H9 (cell line): ENCODE data around the gene BICD1. TPM values are rescaled to one million over a fixed set of nuclear protein-coding genes. Genes with fewer than 3 reads are reported as not detected.

Experiments used
- DNase-seq: peaks from one replicate; pipeline ENCODE4 v3.0.0-alpha.2; 2017
- H2AFZ ChIP-seq: one replicate; pipeline ENCODE4 v1.6.1; 2013; ENCODE audit warnings: mild to moderate bottlenecking, low read length, control low read depth, moderate library complexity
- H2AK5ac ChIP-seq: 2 replicates; pipeline ENCODE4 v1.6.1; 2013; ENCODE audit warnings: low read length, control low read depth, mixed read lengths; ENCODE audit not compliant: insufficient read length
- H2BK120ac ChIP-seq: one replicate; pipeline ENCODE4 v1.6.1; 2013; ENCODE audit warnings: low read depth, mild to moderate bottlenecking, low read length, control low read depth, inconsistent platforms; ENCODE audit not compliant: poor library complexity, severe bottlenecking
- H2BK12ac ChIP-seq: 2 replicates; pipeline ENCODE4 v1.6.1; 2013; ENCODE audit warnings: low read length, control low read depth, mixed read lengths, low read depth; ENCODE audit not compliant: insufficient read length
- H2BK15ac ChIP-seq: 2 replicates; pipeline ENCODE4 v1.6.1; 2013; ENCODE audit warnings: low read depth, low read length, control low read depth
- H2BK20ac ChIP-seq: one replicate; pipeline ENCODE4 v1.6.1; 2013; ENCODE audit warnings: low read depth, mild to moderate bottlenecking, low read length, control low read depth, inconsistent platforms; ENCODE audit not compliant: poor library complexity, severe bottlenecking
- H2BK5ac ChIP-seq: 2 replicates; pipeline ENCODE4 v1.6.1; 2013; ENCODE audit warnings: low read length, control low read depth, mixed read lengths; ENCODE audit not compliant: insufficient read length
- H3K14ac ChIP-seq: 2 replicates; pipeline ENCODE4 v1.6.1; 2013; ENCODE audit warnings: low read length, control low read depth; ENCODE audit not compliant: insufficient read depth
- H3K18ac ChIP-seq: 2 replicates; pipeline ENCODE4 v1.6.1; 2013; ENCODE audit warnings: low read depth, mild to moderate bottlenecking, mixed read lengths, low read length, control low read depth; ENCODE audit not compliant: insufficient read length
- H3K23ac ChIP-seq: 2 replicates; pipeline ENCODE4 v1.6.1; 2013; ENCODE audit warnings: low read length, control low read depth, mixed read lengths, low read depth; ENCODE audit not compliant: insufficient read length
- H3K23me2 ChIP-seq: 2 replicates; pipeline ENCODE4 v1.6.1; 2013; ENCODE audit warnings: low read depth, mild to moderate bottlenecking, mixed read lengths, low read length, control low read depth; ENCODE audit not compliant: insufficient read length, poor library complexity, severe bottlenecking
- H3K27ac ChIP-seq: 2 replicates; pipeline ENCODE4 v1.5.1; 2013; ENCODE audit warnings: low read length, control low read depth, mixed read lengths, low read depth; ENCODE audit not compliant: insufficient read length
- H3K27me3 ChIP-seq: 2 replicates; pipeline ENCODE4 v1.6.1; 2013; ENCODE audit warnings: low read length, control low read depth, inconsistent platforms; ENCODE audit not compliant: insufficient read depth
- H3K4ac ChIP-seq: 2 replicates; pipeline ENCODE4 v1.6.1; 2013; ENCODE audit warnings: low read depth, mild to moderate bottlenecking, control low read depth, inconsistent platforms, low read length, moderate library complexity
- H3K4me1 ChIP-seq: 2 replicates; pipeline ENCODE4 v1.6.1; 2013; ENCODE audit warnings: low read length, control low read depth, inconsistent platforms; ENCODE audit not compliant: insufficient read depth
- H3K4me2 ChIP-seq: 2 replicates; pipeline ENCODE4 v1.6.1; 2013; ENCODE audit warnings: low read length, control low read depth, mixed read lengths; ENCODE audit not compliant: insufficient read length, insufficient read depth
- H3K56ac ChIP-seq: 2 replicates; pipeline ENCODE4 v1.6.1; 2013; ENCODE audit warnings: low read depth, mild to moderate bottlenecking, mixed read lengths, low read length, control low read depth; ENCODE audit not compliant: insufficient read length
- H3K79me1 ChIP-seq: 2 replicates; pipeline ENCODE4 v1.6.1; 2013; ENCODE audit warnings: low read depth, mild to moderate bottlenecking, moderate library complexity, low read length, control low read depth, inconsistent platforms; ENCODE audit not compliant: insufficient read depth, poor library complexity, severe bottlenecking
- H3K79me2 ChIP-seq: 2 replicates; pipeline ENCODE4 v1.6.1; 2013; ENCODE audit warnings: low read length, control low read depth, inconsistent platforms; ENCODE audit not compliant: insufficient read depth
- H3K9ac ChIP-seq: 2 replicates; pipeline ENCODE4 v1.6.1; 2013; ENCODE audit warnings: low read length, control low read depth, mixed read lengths; ENCODE audit not compliant: insufficient read length; ENCODE audit errors: extremely low read depth
- H3K9me3 ChIP-seq: one replicate; pipeline ENCODE4 v1.6.1; 2013; ENCODE audit warnings: low read depth, low read length, inconsistent platforms; ENCODE audit not compliant: control insufficient read depth
- H3T11ph ChIP-seq: one replicate; pipeline ENCODE4 v1.6.1; 2013; ENCODE audit warnings: mild to moderate bottlenecking, low read length, control low read depth, inconsistent platforms
- H4K20me1 ChIP-seq: one replicate; pipeline ENCODE4 v1.6.1; 2013; ENCODE audit not compliant: control insufficient read depth, insufficient read length, insufficient read depth
- H4K5ac ChIP-seq: 2 replicates; pipeline ENCODE4 v1.6.1; 2013; ENCODE audit warnings: low read depth, mild to moderate bottlenecking, mixed read lengths, low read length, control low read depth; ENCODE audit not compliant: insufficient read length
- H4K8ac ChIP-seq: replicated peaks from 2 replicates; pipeline ENCODE4 v1.6.1; 2013; ENCODE audit warnings: low read length, control low read depth, mixed read lengths, low read depth; ENCODE audit not compliant: insufficient read length
- H4K91ac ChIP-seq: 2 replicates; pipeline ENCODE4 v1.6.1; 2013; ENCODE audit warnings: low read depth, mild to moderate bottlenecking, moderate library complexity, mixed read lengths, low read length, control low read depth; ENCODE audit not compliant: insufficient read length
- H3K27ac Mint-ChIP-seq, 3 experiments: 2 replicates in 2 of 3; 3 replicates in 1 of 3; pipeline ENCODE4 v1.8.0; 2020 to 2021; ENCODE audit warnings: mixed read lengths in 3 of 3, mild to moderate bottlenecking in 1 of 3, moderate library complexity in 1 of 3
- H3K27me3 Mint-ChIP-seq: 2 replicates; pipeline ENCODE4 v1.8.0; 2021; ENCODE audit warnings: low read depth, mild to moderate bottlenecking, moderate library complexity, mixed read lengths
- H3K36me3 Mint-ChIP-seq, 3 experiments: 2 replicates in 2 of 3; 3 replicates in 1 of 3; pipeline ENCODE4 v1.8.0; 2020 to 2021; ENCODE audit warnings: low read depth in 3 of 3, mixed read lengths in 3 of 3; ENCODE audit not compliant: insufficient read depth in 1 of 3
- H3K4me1 Mint-ChIP-seq, 2 experiments: 2 replicates each; pipeline ENCODE4 v1.8.0; 2020; ENCODE audit warnings: mixed read lengths in 2 of 2
- H3K4me3 Mint-ChIP-seq, 2 experiments: 2 replicates in 1 of 2; 3 replicates in 1 of 2; pipeline ENCODE4 v1.8.0; 2020 to 2021; ENCODE audit warnings: mild to moderate bottlenecking in 2 of 2, mixed read lengths in 2 of 2, moderate library complexity in 1 of 2
- H3K9me3 Mint-ChIP-seq, 2 experiments: 2 replicates in 1 of 2; 3 replicates in 1 of 2; pipeline ENCODE4 v1.8.0; 2020; ENCODE audit warnings: mild to moderate bottlenecking in 2 of 2, mixed read lengths in 2 of 2, moderate library complexity in 1 of 2
- CTCF ChIP-seq: fragments of 200-600 bp; sonication (generic); conservative IDR thresholded peaks from 3 replicates; pipeline ENCODE4 v1.8.0; 2021; ENCODE audit warnings: antibody characterized with exemption, mild to moderate bottlenecking
- WGBS: extraction: QIAGEN DNeasy Blood & Tissue Kit; methylation state at CpG from one replicate; pipeline ENCODE4 v1.1.7; 2013; ENCODE audit warnings: missing lambda C conversion rate, low lambda C conversion rate, mixed read lengths; ENCODE audit not compliant: insufficient read length; ENCODE audit errors: extremely low coverage; 5-methylcytosine and 5-hydroxymethylcytosine counted together
- total RNA-seq: library from RNA; stranded (reverse); gene quantifications from 2 replicates; pipeline ENCODE4 v1.2.1, GENCODE V29; 2021

Gene BICD1
- total RNA-seq, 1 experiment from 2014 or later = 134 TPM

DNA sequence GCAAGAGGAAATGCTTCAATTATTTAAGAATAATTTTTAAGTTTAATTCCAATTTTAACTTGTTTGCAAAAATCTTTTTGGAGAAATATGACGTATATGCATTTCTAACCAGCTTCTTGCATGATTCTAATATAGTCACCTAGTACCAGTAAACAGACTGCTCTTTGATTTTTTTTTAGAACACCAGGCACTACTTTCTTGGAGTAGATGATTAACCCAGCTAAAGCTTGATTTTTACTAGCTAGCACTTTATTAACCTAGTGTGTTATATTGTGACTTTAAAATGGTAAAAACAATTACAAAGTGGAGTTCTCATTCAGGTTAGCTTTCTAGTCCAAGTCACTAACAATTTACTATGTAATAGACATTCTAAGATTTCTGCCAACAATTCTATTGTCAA is 260.1 kb downstream of the BICD1 start:
- Histone ChIP-seq H2AFZ (no peak overlapping the region), H3K9me3 (no peaks in the 10 kb centered on the region), H3K14ac (no peak overlapping the region), H3K23ac (no peak overlapping the region), H3K9ac (no peak overlapping the region), H2AK5ac (no peak overlapping the region), H4K8ac (no peak overlapping the region), H3K4me1 (no peaks in the 10 kb centered on the region), H4K5ac (no peak overlapping the region), H3K23me2 (no peaks in the 10 kb centered on the region), H3K27me3 (no peaks in the 10 kb centered on the region), H2BK12ac (no peak overlapping the region), H3K27ac (no peak overlapping the region), H3K18ac (no peak overlapping the region), H2BK20ac (no peak overlapping the region), H4K91ac (no peak overlapping the region), H2BK120ac (no peak overlapping the region), H4K20me1 (no peaks in the 10 kb centered on the region), H3K56ac (no peak overlapping the region), H2BK15ac (no peak overlapping the region), H3K4ac (no peak overlapping the region), H3K79me1 (no peaks in the 10 kb centered on the region), H3K4me2 (no peak overlapping the region), H3K79me2 (no peaks in the 10 kb centered on the region), H3T11ph (no peak overlapping the region), H2BK5ac (no peak overlapping the region)
- Mint-ChIP-seq H3K9me3 (no peaks in the 10 kb centered on the region), H3K27me3 (no peaks in the 10 kb centered on the region), H3K4me1 (peaks cover 27 to 28% of the 10 kb centered on the region in 2 experiments), H3K36me3 (peaks cover 0 to 11% (median 4%) of the 10 kb centered on the region in 3 experiments; a peak in 4 of 7 replicates), H3K4me3 (no peak overlapping the region), H3K27ac (no peak overlapping the region; a peak in 1 of 7 replicates)
- WGBS = no CpG with 5 or more reads among the region's 1 CpG
- TF ChIP-seq CTCF = no peak
- no peak for DNase-seq
